Testis (tissue), 2 donors: ENCODE results near the gene APOBEC3A.

ENCODE experiments used
- POLR2A ChIP-seq: fragments of 450-650 bp; IDR thresholded peaks from one replicate; pipeline ENCODE4 v1.6.1; 2017; ENCODE audit warnings: antibody characterized with exemption, mild to moderate bottlenecking, moderate library complexity
- TF ChIP-seq, protein P1 (sequence below), 3 experiments: fragments of 450-650 bp in 2 of 3; fragments of 200-600 bp in 1 of 3; sonication (generic) in 1 of 3; IDR thresholded peaks; one replicate each; pipeline ENCODE4 v1.5.1; 2016 to 2019; ENCODE audit warnings: antibody characterized with exemption in 3 of 3, mild to moderate bottlenecking in 2 of 3, moderate library complexity in 1 of 3

DNA sequence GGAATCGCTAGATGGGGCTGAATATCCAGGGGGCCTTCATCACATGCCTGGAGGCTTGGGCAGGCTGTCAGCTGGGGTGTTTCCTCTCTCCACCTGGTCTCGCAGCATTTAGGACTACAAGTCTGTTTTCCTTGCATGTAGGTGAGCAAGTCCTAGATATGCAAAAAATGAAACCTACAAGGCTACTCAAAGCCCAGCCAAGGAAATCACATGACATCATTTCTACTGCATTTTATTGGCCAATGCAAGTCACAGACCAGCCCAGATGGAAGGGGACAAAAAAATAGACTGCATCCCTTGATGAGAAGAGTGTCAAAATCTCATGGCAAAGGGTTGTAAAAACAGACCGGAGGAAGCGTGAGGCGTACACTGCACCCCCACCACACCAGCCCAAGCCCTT, 15.1 kb downstream of the APOBEC3A start:
- TF ChIP-seq, protein P1, sequence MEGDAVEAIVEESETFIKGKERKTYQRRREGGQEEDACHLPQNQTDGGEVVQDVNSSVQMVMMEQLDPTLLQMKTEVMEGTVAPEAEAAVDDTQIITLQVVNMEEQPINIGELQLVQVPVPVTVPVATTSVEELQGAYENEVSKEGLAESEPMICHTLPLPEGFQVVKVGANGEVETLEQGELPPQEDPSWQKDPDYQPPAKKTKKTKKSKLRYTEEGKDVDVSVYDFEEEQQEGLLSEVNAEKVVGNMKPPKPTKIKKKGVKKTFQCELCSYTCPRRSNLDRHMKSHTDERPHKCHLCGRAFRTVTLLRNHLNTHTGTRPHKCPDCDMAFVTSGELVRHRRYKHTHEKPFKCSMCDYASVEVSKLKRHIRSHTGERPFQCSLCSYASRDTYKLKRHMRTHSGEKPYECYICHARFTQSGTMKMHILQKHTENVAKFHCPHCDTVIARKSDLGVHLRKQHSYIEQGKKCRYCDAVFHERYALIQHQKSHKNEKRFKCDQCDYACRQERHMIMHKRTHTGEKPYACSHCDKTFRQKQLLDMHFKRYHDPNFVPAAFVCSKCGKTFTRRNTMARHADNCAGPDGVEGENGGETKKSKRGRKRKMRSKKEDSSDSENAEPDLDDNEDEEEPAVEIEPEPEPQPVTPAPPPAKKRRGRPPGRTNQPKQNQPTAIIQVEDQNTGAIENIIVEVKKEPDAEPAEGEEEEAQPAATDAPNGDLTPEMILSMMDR (IDR thresholded peaks at IDR 0.05), result no peak
- no peak for TF ChIP-seq POLR2A
